ENCODE results near the gene DNAAF1. TPM values are rescaled to one million over a fixed set of nuclear protein-coding genes. Genes with fewer than 3 reads are reported as not detected.

Gene DNAAF1
- total RNA-seq, 3 donors from 2014 or later, result 1.2 to 9.5 TPM; not detected in 1

DNA sequence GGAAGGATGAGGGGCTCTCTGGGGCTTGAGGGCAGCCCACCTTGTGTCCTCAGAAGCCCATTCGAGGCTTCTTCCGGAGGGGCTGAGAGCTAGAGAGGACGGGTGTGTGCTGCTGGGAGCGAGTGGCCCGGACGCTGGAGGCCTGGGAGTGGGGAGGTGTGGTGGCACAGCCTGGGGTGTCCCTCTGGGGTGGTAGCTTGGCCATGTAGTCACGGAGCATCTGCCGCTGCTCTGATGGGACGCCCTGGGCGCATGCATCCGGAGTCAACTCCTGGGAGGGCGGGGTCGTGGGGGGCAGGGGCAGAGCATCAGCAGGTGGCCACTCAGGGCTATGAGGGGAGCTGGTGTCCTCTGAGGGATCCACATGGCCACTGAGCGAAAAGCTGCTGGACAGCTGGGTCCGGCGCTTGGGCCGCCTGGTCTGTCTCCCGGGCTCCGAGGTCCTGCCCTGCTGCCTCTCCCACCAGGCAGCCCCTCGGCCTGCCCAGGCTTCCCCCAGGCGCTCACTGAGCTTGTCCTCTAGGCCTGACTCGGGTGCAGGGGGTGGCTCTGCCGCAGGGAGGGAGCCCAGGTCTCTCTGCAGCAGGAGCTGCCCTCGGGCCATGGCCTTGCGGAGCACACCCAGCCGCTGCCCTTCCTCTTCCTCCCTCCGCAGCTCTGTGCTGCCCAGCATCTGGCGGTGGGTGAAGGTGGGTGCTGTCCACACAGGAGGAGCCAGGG is 33.9 kb downstream of the DNAAF1 start:
- DNase-seq (ENCODE audit: low spot score in 2 of 2), result no peak
- H3K27ac ChIP-seq, result peak overlapping the region in 1 of 2 donors; percentile 83
- H3K27me3 ChIP-seq, result no peaks in the 10 kb centered on the region
- H3K4me3 ChIP-seq, result no peak overlapping the region
- intact Hi-C loops (cut with DNase I; ENCODE audit: low total_unique reads), result no loop called here
- TF ChIP-seq POLR2A (IDR thresholded peaks at IDR 0.05) (no peak), POLR2AphosphoS5 (IDR thresholded peaks at IDR 0.05) (no peak)
- TF ChIP-seq, protein P1, sequence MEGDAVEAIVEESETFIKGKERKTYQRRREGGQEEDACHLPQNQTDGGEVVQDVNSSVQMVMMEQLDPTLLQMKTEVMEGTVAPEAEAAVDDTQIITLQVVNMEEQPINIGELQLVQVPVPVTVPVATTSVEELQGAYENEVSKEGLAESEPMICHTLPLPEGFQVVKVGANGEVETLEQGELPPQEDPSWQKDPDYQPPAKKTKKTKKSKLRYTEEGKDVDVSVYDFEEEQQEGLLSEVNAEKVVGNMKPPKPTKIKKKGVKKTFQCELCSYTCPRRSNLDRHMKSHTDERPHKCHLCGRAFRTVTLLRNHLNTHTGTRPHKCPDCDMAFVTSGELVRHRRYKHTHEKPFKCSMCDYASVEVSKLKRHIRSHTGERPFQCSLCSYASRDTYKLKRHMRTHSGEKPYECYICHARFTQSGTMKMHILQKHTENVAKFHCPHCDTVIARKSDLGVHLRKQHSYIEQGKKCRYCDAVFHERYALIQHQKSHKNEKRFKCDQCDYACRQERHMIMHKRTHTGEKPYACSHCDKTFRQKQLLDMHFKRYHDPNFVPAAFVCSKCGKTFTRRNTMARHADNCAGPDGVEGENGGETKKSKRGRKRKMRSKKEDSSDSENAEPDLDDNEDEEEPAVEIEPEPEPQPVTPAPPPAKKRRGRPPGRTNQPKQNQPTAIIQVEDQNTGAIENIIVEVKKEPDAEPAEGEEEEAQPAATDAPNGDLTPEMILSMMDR (IDR thresholded peaks at IDR 0.05), result no peak
- H3K4me1 ChIP-seq, result peaks cover 0 to 15% of the 10 kb centered on the region in 2 donors
- H3K36me3 ChIP-seq, result no peaks in the 10 kb centered on the region
- H3K9me3 ChIP-seq, result no peaks in the 10 kb centered on the region

DNA sequence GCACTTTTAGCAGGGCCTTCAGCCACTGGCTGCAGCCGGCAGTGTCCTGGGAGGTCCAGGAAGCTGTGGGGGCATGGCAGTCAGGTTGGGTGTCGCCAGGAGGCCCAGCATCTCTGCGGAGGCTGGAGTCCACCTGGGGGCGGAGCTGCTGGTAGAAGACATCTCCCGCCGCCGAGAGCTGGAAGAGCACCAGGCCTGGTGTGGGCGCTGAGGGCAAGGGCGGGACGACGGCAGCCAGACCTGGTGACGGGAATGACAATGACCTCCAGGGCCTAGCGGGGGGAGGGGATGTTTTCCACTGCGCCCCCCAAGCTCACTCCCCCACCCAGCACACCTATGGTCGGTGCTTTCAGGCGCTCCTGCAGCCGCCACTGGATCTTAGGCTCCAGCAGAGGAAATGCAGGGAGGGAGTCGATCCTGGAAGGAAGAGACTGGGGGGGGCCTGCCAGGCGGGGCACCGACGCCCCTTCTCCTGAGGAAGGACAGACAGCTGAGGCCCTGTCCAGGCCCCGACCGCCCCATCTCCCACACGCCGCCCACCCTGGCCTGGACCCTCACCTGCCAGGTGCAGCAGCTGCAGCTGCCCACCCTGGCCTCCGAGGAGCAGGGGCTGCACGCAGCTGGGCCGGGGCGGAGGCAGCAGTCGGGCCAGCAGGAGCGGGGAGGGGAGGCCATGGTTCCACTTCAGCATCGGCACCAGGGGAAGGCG is 34.7 kb downstream of the DNAAF1 start:
- intact Hi-C loops (cut with DNase I; ENCODE audit: low total_unique reads), result loop anchor here (10.0 kb wide), 1 partner anchor 95 kb away; no protein-coding TSS in a partner anchor

GRCh38 chr16:84180519-84181140 is 35.5 kb downstream of the DNAAF1 start:
- Histone ChIP-seq H3K4me1 (peaks cover 0 to 16% of the 10 kb centered on the region in 2 donors), H3K36me3 (no peaks in the 10 kb centered on the region), H3K4me3 (no peak overlapping the region), H3K9me3 (no peaks in the 10 kb centered on the region), H3K27ac (no peak overlapping the region), H3K27me3 (no peaks in the 10 kb centered on the region)
- intact Hi-C loops (cut with DNase I; ENCODE audit: low total_unique reads), result loop anchor here (10.0 kb wide), 1 partner anchor 96 kb away; no protein-coding TSS in a partner anchor
- TF ChIP-seq POLR2AphosphoS5 (IDR thresholded peaks at IDR 0.05), result no peak
- no peak for TF ChIP-seq POLR2A (IDR thresholded peaks at IDR 0.05)
- TF ChIP-seq, protein P1 (IDR thresholded peaks at IDR 0.05), result no peak
- no peak for DNase-seq (ENCODE audit: low spot score in 2 of 2)

More for the DNA sequence above, 34.7 kb downstream of the DNAAF1 start:
- H3K27me3 ChIP-seq, result no peaks in the 10 kb centered on the region
- no peaks in the 10 kb centered on the region for H3K36me3 ChIP-seq
- H3K4me1 ChIP-seq, result peaks cover 0 to 15% of the 10 kb centered on the region in 2 donors
- no peaks in the 10 kb centered on the region for H3K9me3 ChIP-seq
- no peak overlapping the region for H3K27ac ChIP-seq
- H3K4me3 ChIP-seq, result no peak overlapping the region
- TF ChIP-seq, protein P1 (IDR thresholded peaks at IDR 0.05), result no peak
- TF ChIP-seq POLR2AphosphoS5 (IDR thresholded peaks at IDR 0.05), result no peak
- no peak for TF ChIP-seq POLR2A (IDR thresholded peaks at IDR 0.05)
- no peak for DNase-seq (ENCODE audit: low spot score in 2 of 2)

DNA sequence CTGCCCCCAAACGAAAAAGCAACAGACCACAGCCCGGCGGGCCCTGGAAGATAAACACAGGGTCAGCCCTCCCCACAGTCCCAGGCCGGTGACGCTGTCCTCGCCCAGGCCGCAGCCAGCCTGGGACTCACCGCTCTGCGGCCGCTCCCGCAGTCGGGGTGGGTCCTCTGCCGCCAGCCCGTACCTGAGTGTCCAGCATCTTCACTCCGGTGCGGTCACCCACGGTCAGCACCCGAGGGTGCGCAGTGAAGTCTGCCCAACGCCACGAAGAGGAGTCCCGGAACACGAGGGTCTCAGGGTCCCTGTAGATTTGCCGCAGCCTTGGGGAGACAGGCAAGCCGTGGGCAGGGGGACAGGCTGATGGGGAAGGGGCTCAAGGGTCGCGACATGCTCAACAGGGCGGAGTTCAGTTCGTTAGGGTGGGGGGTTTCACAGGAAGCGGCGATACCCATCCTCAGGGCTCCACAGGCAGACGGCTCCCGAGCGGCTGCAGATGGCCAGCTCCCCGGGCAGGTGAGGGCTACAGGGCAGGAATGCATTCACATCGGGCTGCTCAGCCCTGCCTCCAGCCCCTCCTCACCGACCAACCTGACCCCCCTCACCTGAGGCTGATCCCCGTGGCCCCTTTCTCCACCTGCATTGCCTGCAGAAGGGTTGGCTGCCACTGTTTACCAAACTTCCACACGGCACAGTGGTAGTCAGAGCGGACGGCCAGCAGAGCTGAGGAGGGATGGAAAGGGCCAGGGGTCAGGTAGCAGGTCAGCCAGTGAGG is 36.2 kb downstream of the DNAAF1 start:
- no peaks in the 10 kb centered on the region for H3K36me3 ChIP-seq
- intact Hi-C loops (cut with DNase I; ENCODE audit: low total_unique reads), result loop anchor here (10.0 kb wide), 1 partner anchor 97 kb away; no protein-coding TSS in a partner anchor

More for the DNA sequence above, 36.2 kb downstream of the DNAAF1 start:
- no peak overlapping the region for H3K27ac ChIP-seq
- DNase-seq (ENCODE audit: low spot score in 2 of 2), result no peak
- no peaks in the 10 kb centered on the region for H3K27me3 ChIP-seq
- TF ChIP-seq POLR2AphosphoS5 (IDR thresholded peaks at IDR 0.05) (no peak), POLR2A (IDR thresholded peaks at IDR 0.05) (no peak)
- TF ChIP-seq, protein P1 (IDR thresholded peaks at IDR 0.05), result no peak
- H3K9me3 ChIP-seq, result no peaks in the 10 kb centered on the region
- H3K4me3 ChIP-seq, result no peak overlapping the region
- H3K4me1 ChIP-seq, result peaks cover 0 to 16% of the 10 kb centered on the region in 2 donors
